Thoracic aorta (tissue), 2 donors: Measurements from ENCODE around the gene AFF1. TPM values are rescaled to one million over a fixed set of nuclear protein-coding genes. Genes with fewer than 3 reads are reported as not detected.

Source experiments
- ATAC-seq: fragments of 150-250 bp; one replicate; pipeline ENCODE4 v1.8.0; 2017; ENCODE audit warnings: low read depth; ENCODE audit not compliant: insufficient number of reproducible peaks, low FRiP score
- DNase-seq: peaks from one replicate; pipeline ENCODE4 v3.0.0-alpha.2; 2020; ENCODE audit warnings: low spot score
- H3K27ac ChIP-seq, 2 donors: fragments of 200-600 bp; sonication (generic); 1 replicate in 1 of 2; 2 replicates in 1 of 2; pipeline ENCODE4 v1.5.1; 2016; ENCODE audit warnings: mild to moderate bottlenecking in 2 of 2, moderate library complexity in 2 of 2
- H3K27me3 ChIP-seq: fragments of 200-600 bp; sonication (generic); replicated peaks from 2 replicates; pipeline ENCODE4 v1.6.0; 2016; ENCODE audit warnings: mild to moderate bottlenecking; ENCODE audit not compliant: insufficient read depth
- H3K36me3 ChIP-seq: fragments of 200-600 bp; sonication (generic); one replicate; pipeline ENCODE4 v1.5.1; 2016
- H3K4me1 ChIP-seq, 2 donors: fragments of 200-600 bp; sonication (generic); 1 replicate in 1 of 2; 2 replicates in 1 of 2; pipeline versions ENCODE4 v1.5.1 to v1.6.0; 2016; ENCODE audit warnings: low read depth in 2 of 2, mild to moderate bottlenecking in 1 of 2; ENCODE audit not compliant: control insufficient read depth in 1 of 2
- H3K4me3 ChIP-seq: fragments of 200-600 bp; sonication (generic); 2 replicates; pipeline ENCODE4 v1.5.1; 2016; ENCODE audit warnings: mild to moderate bottlenecking
- H3K9me3 ChIP-seq: fragments of 200-600 bp; sonication (generic); 2 replicates; pipeline ENCODE4 v1.5.1; 2016
- CTCF ChIP-seq: fragments of 200-600 bp; sonication (generic); IDR thresholded peaks from one replicate; pipeline ENCODE4 v1.5.1; 2019; ENCODE audit warnings: antibody characterized with exemption
- total RNA-seq, 2 donors: library from RNA; depleted of rRNA; stranded (reverse); fragments of >200 nt; gene quantifications; one replicate each; pipeline versions ENCODE4 v1.1.0 to v1.2.3, GENCODE V29; 2016

Gene AFF1
- total RNA-seq, 2 donors from 2014 or later = 51.9 to 93.2 TPM

GRCh38 chr4:86901864-86902263, 32.9 kb upstream of the AFF1 start:
- no peak for ATAC-seq

GRCh38 chr4:86908251-86908657, 26.6 kb upstream of the AFF1 start:
- DNase-seq (no peak), ATAC-seq (peak; percentile 34)
- Histone ChIP-seq H3K9me3 (no peaks in the 10 kb centered on the region), H3K4me3 (peak overlapping the region; percentile 42), H3K36me3 (no peaks in the 10 kb centered on the region), H3K4me1 (peaks cover 7 to 32% of the 10 kb centered on the region in 2 donors), H3K27ac (peak overlapping the region; percentile 44 to 53), H3K27me3 (no peaks in the 10 kb centered on the region)
- no peak for TF ChIP-seq CTCF

More at GRCh38 chr4:86901864-86902263, 32.9 kb upstream of the AFF1 start:
- TF ChIP-seq CTCF = no peak
- DNase-seq = no peak
- Histone ChIP-seq H3K9me3 (no peaks in the 10 kb centered on the region), H3K4me1 (peaks cover 0 to 5% of the 10 kb centered on the region in 2 donors), H3K4me3 (no peak overlapping the region), H3K36me3 (no peaks in the 10 kb centered on the region), H3K27ac (no peak overlapping the region), H3K27me3 (no peaks in the 10 kb centered on the region)

- H3K27ac ChIP-seq = no peak overlapping the region
- H3K27me3 ChIP-seq = no peaks in the 10 kb centered on the region
- DNase-seq = no peak
- no peak for ATAC-seq
- H3K9me3 ChIP-seq = no peaks in the 10 kb centered on the region
- no peaks in the 10 kb centered on the region for H3K36me3 ChIP-seq
- no peak overlapping the region for H3K4me3 ChIP-seq
- peaks cover 7 to 30% of the 10 kb centered on the region in 2 donors for H3K4me1 ChIP-seq
- no peak for TF ChIP-seq CTCF
Measured at GRCh38 chr4:86909546-86910295, 25.1 kb upstream of the AFF1 start.

- H3K9me3 ChIP-seq = no peaks in the 10 kb centered on the region
- no peak for TF ChIP-seq CTCF
- H3K27me3 ChIP-seq = no peaks in the 10 kb centered on the region
- no peak overlapping the region for H3K4me3 ChIP-seq
- H3K4me1 ChIP-seq = peaks cover 7 to 26% of the 10 kb centered on the region in 2 donors
- ATAC-seq (no peak), DNase-seq (no peak)
- no peaks in the 10 kb centered on the region for H3K36me3 ChIP-seq
- no peak overlapping the region for H3K27ac ChIP-seq
Measured at GRCh38 chr4:86910369-86910768, 24.4 kb upstream of the AFF1 start.

- ATAC-seq = no peak
- Histone ChIP-seq H3K4me3 (no peak overlapping the region), H3K27ac (no peak overlapping the region), H3K9me3 (no peaks in the 10 kb centered on the region), H3K27me3 (no peaks in the 10 kb centered on the region), H3K4me1 (peaks cover 7 to 26% of the 10 kb centered on the region in 2 donors), H3K36me3 (no peaks in the 10 kb centered on the region)
- TF ChIP-seq CTCF = no peak
- DNase-seq = no peak
Measured at GRCh38 chr4:86910820-86911684, 23.8 kb upstream of the AFF1 start.
